HepG2 (cell line): ENCODE measurements around the gene SPATA21. TPM values are rescaled to one million over a fixed set of nuclear protein-coding genes. Genes with fewer than 3 reads are reported as not detected.

Experiments
- ARHGAP35 ChIP-seq: sonication (generic); formaldehyde crosslinking; IDR thresholded peaks from 2 replicates; pipeline ENCODE4 v1.9.0; 2022; ENCODE audit warnings: mild to moderate bottlenecking, inconsistent platforms, moderate library complexity, missing genetic modification reagents, borderline replicate concordance
- FOXK2 ChIP-seq: fragments of 450-650 bp; IDR thresholded peaks from 2 replicates; pipeline ENCODE4 v1.6.1; 2016
- HDAC1 ChIP-seq: sonication (generic); formaldehyde crosslinking; IDR thresholded peaks from 2 replicates; pipeline ENCODE4 v1.5.1; 2020; ENCODE audit warnings: mild to moderate bottlenecking, missing genetic modification reagents
- KAT8 ChIP-seq: IDR thresholded peaks from 2 replicates; pipeline ENCODE4 v1.6.1; 2016; ENCODE audit warnings: missing genetic modification reagents, missing compliant biosample characterization
- MAFK ChIP-seq, 2 experiments: IDR thresholded peaks in 1 of 2; conservative IDR thresholded peaks in 1 of 2; 2 replicates each; pipeline ENCODE4 v1.6.1; 2011; ENCODE audit warnings: improper control_type of control experiment in 2 of 2, low read length in 2 of 2
- RFX5 ChIP-seq: IDR thresholded peaks from 2 replicates; pipeline ENCODE4 v1.6.1; 2011; ENCODE audit warnings: low read depth, low read length, improper control_type of control experiment
- SMARCE1 ChIP-seq: fragments of 450-650 bp; IDR thresholded peaks from 2 replicates; pipeline ENCODE4 v1.6.1; 2017; ENCODE audit warnings: borderline replicate concordance
- SNAI1 ChIP-seq: sonication (generic); formaldehyde crosslinking; IDR thresholded peaks from 2 replicates; pipeline ENCODE4 v1.5.0; 2020; ENCODE audit warnings: mild to moderate bottlenecking, missing genetic modification reagents, borderline replicate concordance
- SOX5 ChIP-seq: IDR thresholded peaks from 2 replicates; pipeline ENCODE4 v1.6.1; 2016; ENCODE audit warnings: borderline replicate concordance
- SRSF1 ChIP-seq: fragments of 200-400 bp; formaldehyde crosslinking; optimal IDR thresholded peaks from 2 replicates; pipeline ENCODE3; 2017; ENCODE audit warnings: mild to moderate bottlenecking, low read depth, low read length, moderate library complexity
- ZNF264 ChIP-seq: sonication (generic); formaldehyde crosslinking; IDR thresholded peaks from 2 replicates; pipeline ENCODE4 v1.4.0; 2020; ENCODE audit warnings: missing genetic modification reagents
- ZNF546 ChIP-seq: sonication (generic); formaldehyde crosslinking; conservative IDR thresholded peaks from 2 replicates; pipeline ENCODE4 v1.8.1; 2023; ENCODE audit warnings: mild to moderate bottlenecking, missing genetic modification reagents
- ZNF557 ChIP-seq: sonication (generic); formaldehyde crosslinking; IDR thresholded peaks from 2 replicates; pipeline ENCODE4 v1.4.0; 2020; ENCODE audit warnings: missing genetic modification reagents
- ZNF672 ChIP-seq: sonication (generic); formaldehyde crosslinking; IDR thresholded peaks from 2 replicates; pipeline ENCODE4 v1.8.1; 2022; ENCODE audit warnings: missing genetic modification reagents
- polyA plus RNA-seq, 8 experiments: library from polyadenylated mRNA; depleted of rRNA in 3 of 8; stranded (reverse) in 7 of 8; unstranded in 1 of 8; fragments of >200 nt; fragmentation: Illumina TruSeq in 4 of 8; extraction: Trizol in 4 of 8; gene quantifications; 2 replicates each; pipeline versions ENCODE4 v1.2.1 to v1.2.3, GENCODE V29; 2011 to 2016; ENCODE audit warnings: low read depth in 4 of 8, missing spikeins in 1 of 8, mixed read lengths in 1 of 8; ENCODE audit not compliant: insufficient read depth in 1 of 8
- total RNA-seq, 5 experiments: library from RNA; depleted of rRNA; stranded (reverse); fragments of >200 nt; fragmentation: Illumina TruSeq; extraction: Trizol; gene quantifications; 2 replicates each; pipeline ENCODE4 v1.2.3, GENCODE V29; 2016; ENCODE audit warnings: low read depth in 1 of 5
- TF ChIP-seq, protein P1 (sequence below): sonication (generic); formaldehyde crosslinking; IDR thresholded peaks from 2 replicates; pipeline ENCODE4 v1.4.0; 2020; ENCODE audit warnings: missing genetic modification reagents, borderline replicate concordance
- TF ChIP-seq, protein P2 (sequence below): sonication (generic); formaldehyde crosslinking; conservative IDR thresholded peaks from 2 replicates; pipeline ENCODE4 v1.8.0; 2022; ENCODE audit warnings: missing genetic modification reagents
- TF ChIP-seq, protein P3 (sequence below): sonication (generic); formaldehyde crosslinking; conservative IDR thresholded peaks from 2 replicates; pipeline ENCODE4 v1.8.0; 2022; ENCODE audit warnings: low read depth, missing genetic modification reagents
- TF ChIP-seq, protein P4 (sequence below): sonication (generic); formaldehyde crosslinking; IDR thresholded peaks from 2 replicates; pipeline ENCODE4 v1.4.0; 2020; ENCODE audit warnings: missing genetic modification reagents

Gene SPATA21
- total and polyA plus RNA-seq, 2 of the 13 experiments (the other 11 are each of a cell fraction or from before 2014, with no cell fraction given): 0.80 to 1.4 TPM

DNA sequence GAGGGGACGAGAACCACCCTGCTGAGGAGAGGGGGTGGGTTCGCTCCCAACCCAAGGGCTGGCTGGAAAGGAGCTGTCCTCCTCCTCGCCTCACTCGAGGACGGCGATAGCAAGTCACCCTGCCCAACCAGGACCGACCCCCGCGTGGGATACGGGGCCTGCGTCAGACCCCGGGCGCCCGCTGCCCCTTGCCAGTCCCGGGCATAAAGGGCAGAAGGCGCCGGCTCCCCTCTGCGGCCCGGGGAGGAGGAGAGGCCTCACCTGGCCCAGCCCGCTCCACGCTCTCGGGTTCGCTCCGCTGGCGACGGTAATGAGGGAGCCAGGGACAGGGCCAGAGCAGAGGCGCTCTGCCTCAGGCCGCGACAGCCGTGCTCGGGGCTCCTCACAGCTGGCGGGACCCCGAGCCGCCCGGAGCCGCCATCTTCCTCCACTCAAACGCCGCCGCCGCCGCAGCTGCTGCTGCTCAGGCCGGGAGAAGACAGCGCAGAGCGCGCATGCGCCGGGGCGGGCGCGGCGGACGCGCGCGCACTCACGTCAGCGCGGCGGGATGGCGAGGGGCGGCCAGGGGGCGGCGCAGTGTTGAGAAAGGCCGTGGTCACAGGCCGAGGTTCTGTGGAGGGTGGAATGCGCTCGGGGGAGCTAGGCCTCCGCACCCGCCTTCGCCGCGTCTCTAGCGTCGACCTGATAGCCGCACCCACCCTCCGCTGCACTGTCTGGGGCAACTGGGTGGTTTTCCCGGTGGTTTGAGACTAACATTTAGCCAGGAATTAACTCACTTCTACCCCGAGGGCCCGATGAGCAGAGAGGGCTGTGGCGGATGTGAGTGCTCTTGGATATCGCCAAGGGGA lies 85.0 kb downstream of the SPATA21 start, which contains the start of gene FBXO42 (continued):
- TF ChIP-seq, protein P1, sequence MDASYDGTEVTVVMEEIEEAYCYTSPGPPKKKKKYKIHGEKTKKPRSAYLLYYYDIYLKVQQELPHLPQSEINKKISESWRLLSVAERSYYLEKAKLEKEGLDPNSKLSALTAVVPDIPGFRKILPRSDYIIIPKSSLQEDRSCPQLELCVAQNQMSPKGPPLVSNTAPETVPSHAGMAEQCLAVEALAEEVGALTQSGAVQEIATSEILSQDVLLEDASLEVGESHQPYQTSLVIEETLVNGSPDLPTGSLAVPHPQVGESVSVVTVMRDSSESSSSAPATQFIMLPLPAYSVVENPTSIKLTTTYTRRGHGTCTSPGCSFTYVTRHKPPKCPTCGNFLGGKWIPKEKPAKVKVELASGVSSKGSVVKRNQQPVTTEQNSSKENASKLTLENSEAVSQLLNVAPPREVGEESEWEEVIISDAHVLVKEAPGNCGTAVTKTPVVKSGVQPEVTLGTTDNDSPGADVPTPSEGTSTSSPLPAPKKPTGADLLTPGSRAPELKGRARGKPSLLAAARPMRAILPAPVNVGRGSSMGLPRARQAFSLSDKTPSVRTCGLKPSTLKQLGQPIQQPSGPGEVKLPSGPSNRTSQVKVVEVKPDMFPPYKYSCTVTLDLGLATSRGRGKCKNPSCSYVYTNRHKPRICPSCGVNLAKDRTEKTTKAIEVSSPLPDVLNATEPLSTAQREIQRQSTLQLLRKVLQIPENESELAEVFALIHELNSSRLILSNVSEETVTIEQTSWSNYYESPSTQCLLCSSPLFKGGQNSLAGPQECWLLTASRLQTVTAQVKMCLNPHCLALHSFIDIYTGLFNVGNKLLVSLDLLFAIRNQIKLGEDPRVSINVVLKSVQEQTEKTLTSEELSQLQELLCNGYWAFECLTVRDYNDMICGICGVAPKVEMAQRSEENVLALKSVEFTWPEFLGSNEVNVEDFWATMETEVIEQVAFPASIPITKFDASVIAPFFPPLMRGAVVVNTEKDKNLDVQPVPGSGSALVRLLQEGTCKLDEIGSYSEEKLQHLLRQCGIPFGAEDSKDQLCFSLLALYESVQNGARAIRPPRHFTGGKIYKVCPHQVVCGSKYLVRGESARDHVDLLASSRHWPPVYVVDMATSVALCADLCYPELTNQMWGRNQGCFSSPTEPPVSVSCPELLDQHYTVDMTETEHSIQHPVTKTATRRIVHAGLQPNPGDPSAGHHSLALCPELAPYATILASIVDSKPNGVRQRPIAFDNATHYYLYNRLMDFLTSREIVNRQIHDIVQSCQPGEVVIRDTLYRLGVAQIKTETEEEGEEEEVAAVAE (CRISPR knock-in tag): 0 out of 2 replicates have a peak, but pooled peaks have one; percentile 2
- peak; percentile 83 for TF ChIP-seq ZNF264 (CRISPR knock-in tag)
- TF ChIP-seq ZNF557 (CRISPR knock-in tag): peak; percentile 53; the same call in 1 of the 2 replicates
- no peak for TF ChIP-seq ZNF672
- TF ChIP-seq SRSF1: no peak
- TF ChIP-seq SMARCE1: no peak
- TF ChIP-seq ZNF546 (CRISPR knock-in tag): peak; percentile 83; the same call in 1 of the 2 replicates
- TF ChIP-seq, protein P2, sequence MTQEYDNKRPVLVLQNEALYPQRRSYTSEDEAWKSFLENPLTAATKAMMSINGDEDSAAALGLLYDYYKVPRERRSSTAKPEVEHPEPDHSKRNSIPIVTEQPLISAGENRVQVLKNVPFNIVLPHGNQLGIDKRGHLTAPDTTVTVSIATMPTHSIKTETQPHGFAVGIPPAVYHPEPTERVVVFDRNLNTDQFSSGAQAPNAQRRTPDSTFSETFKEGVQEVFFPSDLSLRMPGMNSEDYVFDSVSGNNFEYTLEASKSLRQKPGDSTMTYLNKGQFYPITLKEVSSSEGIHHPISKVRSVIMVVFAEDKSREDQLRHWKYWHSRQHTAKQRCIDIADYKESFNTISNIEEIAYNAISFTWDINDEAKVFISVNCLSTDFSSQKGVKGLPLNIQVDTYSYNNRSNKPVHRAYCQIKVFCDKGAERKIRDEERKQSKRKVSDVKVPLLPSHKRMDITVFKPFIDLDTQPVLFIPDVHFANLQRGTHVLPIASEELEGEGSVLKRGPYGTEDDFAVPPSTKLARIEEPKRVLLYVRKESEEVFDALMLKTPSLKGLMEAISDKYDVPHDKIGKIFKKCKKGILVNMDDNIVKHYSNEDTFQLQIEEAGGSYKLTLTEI (CRISPR knock-in tag): no peak
- peak; percentile 45; the same call in 1 of the 2 replicates for TF ChIP-seq HDAC1 (CRISPR knock-in tag)
- TF ChIP-seq RFX5: no peak
- no peak for TF ChIP-seq FOXK2
- TF ChIP-seq, protein P3, sequence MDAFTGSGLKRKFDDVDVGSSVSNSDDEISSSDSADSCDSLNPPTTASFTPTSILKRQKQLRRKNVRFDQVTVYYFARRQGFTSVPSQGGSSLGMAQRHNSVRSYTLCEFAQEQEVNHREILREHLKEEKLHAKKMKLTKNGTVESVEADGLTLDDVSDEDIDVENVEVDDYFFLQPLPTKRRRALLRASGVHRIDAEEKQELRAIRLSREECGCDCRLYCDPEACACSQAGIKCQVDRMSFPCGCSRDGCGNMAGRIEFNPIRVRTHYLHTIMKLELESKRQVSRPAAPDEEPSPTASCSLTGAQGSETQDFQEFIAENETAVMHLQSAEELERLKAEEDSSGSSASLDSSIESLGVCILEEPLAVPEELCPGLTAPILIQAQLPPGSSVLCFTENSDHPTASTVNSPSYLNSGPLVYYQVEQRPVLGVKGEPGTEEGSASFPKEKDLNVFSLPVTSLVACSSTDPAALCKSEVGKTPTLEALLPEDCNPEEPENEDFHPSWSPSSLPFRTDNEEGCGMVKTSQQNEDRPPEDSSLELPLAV (CRISPR knock-in tag): no peak
- no peak for TF ChIP-seq SOX5 (CRISPR knock-in tag)
- no peak for TF ChIP-seq MAFK (conservative IDR thresholded peaks at IDR 0.05 in 1 of 2, IDR thresholded peaks at IDR 0.05 in 1 of 2; ENCODE audit: low read length in 2 of 2)
- no peak; the same call in 1 of the 2 replicates for TF ChIP-seq ARHGAP35 (CRISPR knock-in tag)
- peak; percentile 49 for TF ChIP-seq KAT8 (CRISPR knock-in tag)
- TF ChIP-seq, protein P4, sequence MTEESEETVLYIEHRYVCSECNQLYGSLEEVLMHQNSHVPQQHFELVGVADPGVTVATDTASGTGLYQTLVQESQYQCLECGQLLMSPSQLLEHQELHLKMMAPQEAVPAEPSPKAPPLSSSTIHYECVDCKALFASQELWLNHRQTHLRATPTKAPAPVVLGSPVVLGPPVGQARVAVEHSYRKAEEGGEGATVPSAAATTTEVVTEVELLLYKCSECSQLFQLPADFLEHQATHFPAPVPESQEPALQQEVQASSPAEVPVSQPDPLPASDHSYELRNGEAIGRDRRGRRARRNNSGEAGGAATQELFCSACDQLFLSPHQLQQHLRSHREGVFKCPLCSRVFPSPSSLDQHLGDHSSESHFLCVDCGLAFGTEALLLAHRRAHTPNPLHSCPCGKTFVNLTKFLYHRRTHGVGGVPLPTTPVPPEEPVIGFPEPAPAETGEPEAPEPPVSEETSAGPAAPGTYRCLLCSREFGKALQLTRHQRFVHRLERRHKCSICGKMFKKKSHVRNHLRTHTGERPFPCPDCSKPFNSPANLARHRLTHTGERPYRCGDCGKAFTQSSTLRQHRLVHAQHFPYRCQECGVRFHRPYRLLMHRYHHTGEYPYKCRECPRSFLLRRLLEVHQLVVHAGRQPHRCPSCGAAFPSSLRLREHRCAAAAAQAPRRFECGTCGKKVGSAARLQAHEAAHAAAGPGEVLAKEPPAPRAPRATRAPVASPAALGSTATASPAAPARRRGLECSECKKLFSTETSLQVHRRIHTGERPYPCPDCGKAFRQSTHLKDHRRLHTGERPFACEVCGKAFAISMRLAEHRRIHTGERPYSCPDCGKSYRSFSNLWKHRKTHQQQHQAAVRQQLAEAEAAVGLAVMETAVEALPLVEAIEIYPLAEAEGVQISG (CRISPR knock-in tag): peak; percentile 83
- no peak for TF ChIP-seq SNAI1
